Erythroblast (primary cell): ENCODE data around the gene UGT1A10.
"Not testable (repeated sequence)": the region's sequence is repeated elsewhere in the genome, so short reads cannot be mapped to it uniquely, and the experiment has no call there.

Experiments
- DNase-seq, 2 experiments: peaks; one replicate each; lab custom pipeline; 2025; lab: John Stamatoyannopoulos, UW
- GATA1 ChIP-seq: IDR thresholded peaks from 2 replicates; pipeline ENCODE4 v1.6.1; 2011; ENCODE audit warnings: low read depth, mild to moderate bottlenecking, control low read depth, low read length, moderate library complexity
- POLR2A ChIP-seq: IDR thresholded peaks from 2 replicates; pipeline ENCODE4 v1.6.1; 2011; ENCODE audit warnings: mild to moderate bottlenecking, low read length

UGT1A10 gene

DNA sequence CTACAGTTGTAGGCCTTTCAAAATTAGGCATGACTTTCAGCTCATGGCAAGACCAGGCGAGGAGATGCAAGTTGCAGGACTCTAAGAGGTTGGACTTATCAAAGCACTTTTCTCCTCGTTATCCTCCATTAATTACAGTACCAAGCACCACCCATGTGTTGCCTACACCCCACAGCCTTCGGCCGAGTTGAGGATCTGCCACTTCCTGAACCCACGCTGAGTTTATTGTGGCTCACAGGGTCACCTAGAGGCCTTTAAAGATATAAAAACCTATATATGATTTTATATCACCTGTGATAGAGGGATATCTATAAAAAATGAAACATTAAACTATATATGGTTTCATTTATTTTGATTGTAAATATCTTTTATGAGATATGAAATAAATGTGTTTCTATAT is 2.6 kb downstream of the UGT1A10 start:
- no peak for DNase-seq
- TF ChIP-seq GATA1 (no peak), POLR2A (no peak)

DNA sequence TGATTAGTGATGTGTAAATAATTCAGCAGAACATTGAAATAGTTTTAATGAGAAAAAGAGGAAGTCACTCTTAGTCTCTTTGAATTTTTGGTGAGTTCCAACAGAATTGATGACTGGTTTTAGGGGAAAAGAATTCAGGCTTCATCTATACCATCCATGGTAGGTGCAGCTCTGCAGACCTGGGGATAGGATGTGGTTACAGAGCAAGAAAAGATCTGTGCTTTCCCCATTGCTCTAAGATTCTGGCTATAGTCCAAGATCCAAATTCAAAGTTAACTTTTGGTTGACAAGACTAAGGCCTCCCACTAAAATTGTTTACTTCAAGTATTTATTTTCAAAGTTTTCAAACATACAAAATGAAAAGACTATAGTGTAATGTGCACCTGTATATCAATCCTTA is 3.6 kb downstream of the UGT1A10 start:
- TF ChIP-seq POLR2A (no peak), GATA1 (no peak)
- no peak for DNase-seq

DNA sequence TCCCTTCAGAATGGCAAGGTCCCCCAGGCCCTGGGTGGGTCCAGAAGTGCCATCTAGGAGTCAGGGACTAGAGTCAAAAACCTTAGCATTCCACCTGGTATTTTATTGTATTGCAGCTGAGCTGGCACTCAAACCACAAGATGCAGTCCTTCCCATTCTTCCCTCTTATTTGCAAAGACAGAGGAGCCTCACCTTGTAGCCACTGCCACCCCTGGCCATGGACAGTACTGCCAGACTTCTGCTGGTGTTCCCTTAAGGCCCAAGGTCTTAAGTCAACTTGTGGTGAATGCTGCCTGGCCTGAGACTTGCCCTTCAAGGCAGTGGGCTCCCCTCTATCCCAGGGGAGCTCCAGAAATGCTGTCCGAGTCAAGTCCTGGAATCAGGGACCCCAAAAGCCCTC is 6.9 kb downstream of the UGT1A10 start:
- peak; percentile 13 to 19 for DNase-seq
- TF ChIP-seq POLR2A: no peak
- no peak for TF ChIP-seq GATA1

DNA sequence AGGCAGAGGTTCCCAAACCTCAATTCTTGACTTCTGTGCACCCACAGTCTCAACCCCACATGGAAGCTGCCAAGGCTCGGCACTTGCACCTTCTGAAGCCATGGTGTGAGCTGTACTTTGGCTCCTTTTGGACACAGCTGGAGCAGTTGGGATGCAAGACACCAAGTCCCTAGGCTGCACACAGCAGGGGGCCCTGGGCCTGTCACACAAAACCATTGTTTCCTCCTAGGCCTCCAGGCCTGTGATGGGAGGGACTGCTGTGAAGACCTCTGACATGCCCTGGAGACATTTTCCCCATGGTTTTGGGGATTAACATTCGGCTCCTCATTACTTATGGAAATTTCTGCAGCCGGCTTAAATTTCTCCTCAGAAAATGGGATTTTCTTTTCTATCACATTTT is 9.8 kb downstream of the UGT1A10 start:
- DNase-seq: not testable (repeated sequence)

DNA sequence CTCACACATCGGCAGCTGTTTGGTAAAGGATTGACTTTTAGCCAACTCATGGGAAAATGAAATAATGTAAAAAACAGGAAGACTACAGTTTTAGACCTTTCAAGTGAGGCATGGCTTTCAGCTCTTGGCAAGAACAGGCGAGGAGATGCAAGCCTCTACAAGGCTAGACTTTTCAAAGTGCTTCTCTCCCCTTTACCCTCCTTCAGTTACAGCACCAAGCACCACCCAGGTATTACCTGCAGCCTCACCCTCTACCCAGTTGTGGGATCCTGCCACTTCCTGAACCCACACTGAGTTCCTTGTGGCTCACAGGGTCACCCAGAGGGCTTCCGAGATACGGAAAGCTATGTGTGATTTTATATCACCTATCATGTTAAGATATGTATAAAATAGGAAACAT is 14.7 kb downstream of the UGT1A10 start:
- TF ChIP-seq GATA1 (no peak), POLR2A (no peak)
- DNase-seq: no peak

DNA sequence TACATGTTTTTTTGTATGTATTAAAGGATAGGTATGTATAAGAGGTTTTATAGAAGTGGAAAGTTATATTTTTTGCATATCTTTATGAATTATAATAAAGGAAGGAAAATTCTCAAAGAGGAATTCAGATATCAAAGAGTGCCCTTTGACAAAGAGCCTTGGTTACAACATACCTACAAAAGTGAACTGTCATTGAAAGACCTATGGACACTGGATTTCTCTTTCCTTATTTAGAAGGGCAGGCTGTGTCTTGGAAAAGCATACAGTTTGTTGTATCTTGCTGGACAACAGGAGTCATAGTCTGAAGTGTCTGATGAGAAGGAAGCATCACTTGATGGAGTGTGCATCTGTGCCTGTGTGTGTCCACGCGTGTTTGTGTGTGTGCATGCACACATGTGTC is 15.2 kb downstream of the UGT1A10 start:
- TF ChIP-seq POLR2A (no peak), GATA1 (no peak)
- DNase-seq: no peak

DNA sequence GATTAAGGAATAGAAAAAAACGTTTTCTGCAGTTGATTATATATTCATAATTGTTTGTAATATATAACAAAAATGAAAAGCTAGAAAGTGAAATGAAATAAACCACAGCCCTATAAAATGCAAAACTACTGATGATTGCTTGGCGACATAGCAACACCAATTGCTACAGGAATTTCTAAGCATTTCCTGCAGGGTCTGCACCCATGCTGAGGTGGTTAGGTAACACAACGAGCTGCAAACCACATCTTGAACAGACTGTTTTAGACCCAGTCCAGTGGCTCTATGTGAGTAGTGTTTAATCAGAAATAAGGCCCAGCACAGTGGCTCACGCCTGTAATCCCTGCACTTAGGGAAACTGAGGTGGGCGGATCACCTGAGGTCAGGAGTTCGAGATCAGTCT is 18.3 kb downstream of the UGT1A10 start:
- DNase-seq: no peak
- TF ChIP-seq GATA1 (no peak), POLR2A (no peak)

DNA sequence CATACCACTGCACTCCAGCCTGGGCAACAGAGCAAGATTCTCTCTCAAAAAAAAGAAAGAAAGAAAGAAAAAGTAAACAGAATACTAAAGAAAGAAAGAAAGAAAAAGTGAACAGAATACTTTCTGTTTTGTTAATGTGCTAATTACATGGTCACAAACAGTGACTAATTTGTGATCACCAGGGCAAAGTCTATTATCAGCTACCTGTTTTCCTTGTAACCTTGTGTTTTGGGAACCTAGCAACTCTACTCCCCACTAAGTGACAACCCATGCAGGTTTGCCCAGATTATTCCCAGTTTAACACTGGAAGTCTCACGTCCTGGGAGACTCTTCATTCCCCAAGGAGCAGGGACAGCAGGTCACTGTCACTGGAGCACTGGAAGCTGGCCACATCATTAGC is 18.8 kb downstream of the UGT1A10 start:
- DNase-seq: no peak
- TF ChIP-seq GATA1 (no peak), POLR2A (no peak)

DNA sequence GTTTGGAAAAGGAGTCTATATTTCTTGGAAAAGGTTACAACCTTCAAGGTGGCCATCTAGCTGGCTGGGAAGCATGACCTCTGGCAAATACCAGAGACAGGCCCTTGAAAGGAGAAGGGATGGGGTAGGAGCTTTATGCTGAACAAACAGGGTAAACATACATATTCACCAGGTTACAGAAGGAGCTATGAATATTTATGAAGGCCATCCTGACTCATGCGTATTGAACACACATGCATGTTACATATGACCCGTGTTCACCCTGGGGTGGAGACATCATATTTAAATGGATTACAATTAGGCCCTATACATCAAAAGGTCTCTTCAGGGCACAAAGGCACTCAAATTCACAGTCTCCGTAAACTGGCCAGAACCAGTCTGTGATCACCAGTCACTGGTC is 19.7 kb downstream of the UGT1A10 start:
- not testable (repeated sequence) for DNase-seq

DNA sequence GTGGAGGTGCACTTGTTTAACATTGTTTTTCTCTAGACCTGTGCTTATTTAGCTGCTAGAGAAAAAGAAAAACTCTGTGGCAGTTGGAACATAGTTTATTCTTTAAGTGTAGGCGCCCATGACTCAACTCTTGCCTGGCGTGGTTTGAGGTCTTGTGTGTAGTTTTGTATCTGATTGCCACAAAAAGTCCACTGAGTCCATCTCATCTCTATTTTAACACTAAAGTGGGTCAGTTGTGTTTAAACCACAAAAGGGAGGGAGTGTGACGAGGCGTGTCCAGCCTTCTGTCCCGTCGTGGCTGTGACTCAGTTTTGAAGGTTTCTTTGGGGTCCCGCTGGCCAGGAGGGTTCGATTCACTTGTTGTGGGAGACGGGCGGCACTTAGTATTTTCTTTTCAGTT is 20.2 kb downstream of the UGT1A10 start:
- TF ChIP-seq GATA1 (no peak), POLR2A (no peak)
- DNase-seq: no peak

DNA sequence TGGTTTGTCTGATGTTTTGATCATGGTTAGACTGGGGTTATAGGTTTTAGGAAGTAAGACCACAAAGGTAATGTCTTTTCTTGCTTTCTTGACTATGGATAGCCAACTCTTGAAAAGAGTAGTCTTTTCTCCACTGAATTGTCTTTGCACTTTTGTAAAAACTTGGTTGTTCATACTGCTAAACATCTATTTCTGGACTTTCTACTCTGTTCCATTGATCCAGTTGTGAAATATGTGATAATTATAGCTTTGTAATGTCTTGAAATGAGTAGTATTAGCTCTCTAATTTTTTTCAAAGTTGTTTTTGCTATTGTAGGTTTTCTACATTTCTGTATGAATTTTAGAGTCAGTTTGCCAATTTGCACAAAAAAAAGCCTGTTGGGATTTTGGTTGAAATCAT is 22.4 kb downstream of the UGT1A10 start:
- TF ChIP-seq POLR2A (no peak), GATA1 (no peak)
- DNase-seq: no peak

DNA sequence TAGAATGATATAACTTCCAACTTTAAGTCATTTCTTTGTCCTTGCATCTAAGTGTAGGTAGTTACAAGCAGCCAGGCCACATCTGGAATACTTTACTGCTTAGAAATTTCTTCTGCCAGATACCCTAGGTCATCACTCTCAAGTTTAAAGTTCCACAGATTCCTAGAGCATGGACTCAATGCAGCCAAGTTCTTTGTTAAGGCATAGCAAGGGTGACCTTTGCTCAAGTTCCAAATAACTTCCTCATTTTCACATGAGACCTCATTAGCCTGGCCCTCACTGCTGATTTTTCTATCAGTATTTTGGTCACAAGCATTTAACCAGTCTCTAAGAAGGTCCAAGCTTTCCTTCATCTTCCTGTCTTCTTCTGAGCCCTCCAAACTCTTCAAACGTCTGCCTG is 27.7 kb downstream of the UGT1A10 start:
- DNase-seq: no peak
- TF ChIP-seq GATA1 (no peak), POLR2A (no peak)

DNA sequence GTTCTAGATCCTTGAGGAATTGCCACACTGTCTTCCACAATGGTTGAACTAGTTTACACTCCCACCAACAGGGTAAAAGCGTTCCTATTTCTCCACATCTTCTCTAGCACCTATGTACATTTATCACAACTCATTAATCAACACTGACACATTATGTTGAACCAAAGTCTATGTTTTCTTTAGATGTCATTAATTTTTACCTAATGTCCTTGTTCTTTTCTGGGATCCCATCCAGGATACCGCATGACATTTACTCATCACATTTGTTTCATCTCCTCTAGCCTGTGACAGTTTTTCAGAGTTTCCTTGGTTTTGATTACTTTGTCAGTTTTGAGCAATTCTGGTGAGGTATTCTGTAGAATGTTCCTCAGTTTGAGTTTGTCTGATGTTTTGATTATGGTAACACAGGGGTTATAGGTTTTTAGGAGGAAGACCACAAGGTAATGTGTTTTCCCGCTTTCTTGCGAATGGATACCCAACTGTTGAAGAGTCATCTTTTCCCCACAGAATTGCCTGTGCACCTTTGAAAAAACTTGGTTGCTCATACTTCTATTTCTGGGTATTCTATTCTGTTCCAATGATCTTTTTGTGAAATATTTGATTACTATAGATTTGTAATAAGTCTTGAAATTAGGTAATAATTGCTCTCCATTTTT is 32.5 kb downstream of the UGT1A10 start:
- TF ChIP-seq GATA1 (no peak), POLR2A (no peak)
- DNase-seq: no peak

DNA sequence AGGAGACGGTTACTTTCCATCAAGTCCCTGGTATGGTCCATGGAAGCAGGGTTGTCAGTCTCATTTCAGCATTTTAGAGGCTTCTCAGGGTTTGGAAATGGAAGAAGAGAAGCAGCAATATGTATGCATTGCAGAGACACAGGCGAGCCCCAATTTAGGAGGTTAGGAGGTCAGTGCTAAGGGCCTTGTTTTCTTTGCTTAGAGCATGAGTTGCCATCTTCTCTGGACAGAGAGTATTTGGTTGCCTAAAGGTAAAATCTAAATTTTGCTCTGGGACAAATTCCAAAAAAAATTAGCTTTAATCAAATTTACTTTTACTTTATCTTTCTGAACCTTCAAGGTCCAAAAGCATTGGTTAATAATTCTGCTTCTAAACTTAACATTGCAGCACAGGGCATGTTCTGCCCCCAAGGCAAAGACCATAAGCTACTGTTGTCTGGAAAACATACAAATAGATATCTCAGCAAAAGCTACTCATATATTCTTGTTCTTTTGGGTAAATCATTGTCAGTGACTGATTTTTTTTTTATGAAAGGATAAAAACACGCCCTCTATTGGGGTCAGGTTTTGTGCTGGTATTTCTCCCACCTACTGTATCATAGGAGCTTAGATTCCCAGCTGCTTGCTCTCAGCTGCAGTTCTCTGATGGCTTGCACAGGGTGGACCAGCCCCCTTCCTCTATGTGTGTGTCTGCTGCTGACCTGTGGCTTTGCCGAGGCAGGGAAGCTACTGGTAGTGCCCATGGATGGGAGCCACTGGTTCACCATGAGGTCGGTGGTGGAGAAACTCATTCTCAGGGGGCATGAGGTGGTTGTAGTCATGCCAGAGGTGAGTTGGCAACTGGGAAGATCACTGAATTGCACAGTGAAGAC is 35.3 kb downstream of the UGT1A10 start, which contains the start of gene UGT1A9:
Gene UGT1A9 (plus strand): TSS at position 609 of the 872 bp plus-strand sequence. CDS start 37 bp downstream, at position 646.
- no peak for DNase-seq
- TF ChIP-seq GATA1 (no peak), POLR2A (no peak)

DNA sequence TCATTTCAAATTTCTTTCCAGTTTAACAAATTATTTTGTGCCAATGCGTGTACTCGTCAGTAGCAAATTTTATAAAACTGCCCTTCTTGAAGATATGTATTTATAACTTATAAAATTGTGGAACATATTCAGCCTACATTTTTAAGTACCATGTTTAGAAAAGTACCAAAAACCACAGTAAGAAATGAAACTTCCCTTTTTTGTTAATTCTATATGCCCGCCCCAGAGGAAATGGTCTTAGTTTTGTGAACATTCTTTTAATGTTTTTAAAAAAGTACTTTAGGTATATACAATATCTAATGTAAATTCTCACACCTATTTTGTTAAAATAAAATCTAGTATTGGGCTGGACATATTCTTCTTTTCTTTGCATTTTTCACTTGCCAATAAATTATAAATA is 36.6 kb downstream of the UGT1A10 start:
- no peak for TF ChIP-seq POLR2A
- no peak for TF ChIP-seq GATA1
- DNase-seq: no peak
